ENCODE results near the gene RDH5. TPM values are rescaled to one million over a fixed set of nuclear protein-coding genes. Genes with fewer than 3 reads are reported as not detected.

Gene RDH5
- total and polyA plus RNA-seq, 4 donors: 3.1 to 5.4 (median 3.9) TPM

- WGBS, 2 donors: 59 to 64% methylated on average over 3 of the region's 3 CpGs
- Histone ChIP-seq H3K9ac (ENCODE audit: insufficient read depth in 1 of 2, low read length in 2 of 2) (peak overlapping the region in 1 of 2 donors; percentile 35), H3K4me3 (no peak overlapping the region), H3K27ac (ENCODE audit: low read depth in 1 of 2, low read length in 1 of 2) (no peak overlapping the region), H3K36me3 (ENCODE audit: control insufficient read depth in 4 of 4, insufficient read depth in 4 of 4, low read length in 4 of 4) (peaks cover 0 to 7% (median under 1%) of the 10 kb centered on the region in 4 donors), H3K27me3 (ENCODE audit: control insufficient read depth in 3 of 3, insufficient read depth in 3 of 3, low read length in 2 of 3) (no peaks in the 10 kb centered on the region), H3K9me3 (ENCODE audit: control insufficient read depth in 4 of 4, insufficient read depth in 3 of 4, low read length in 3 of 4) (no peaks in the 10 kb centered on the region), H3K4me1 (ENCODE audit: control insufficient read depth in 5 of 5, insufficient read depth in 5 of 5, low read length in 5 of 5) (peaks cover 2 to 34% (median 11%) of the 10 kb centered on the region in 5 donors)
- ATAC-seq (ENCODE audit: insufficient read depth, low FRiP score) (no peak), DNase-seq (no peak)
- TF ChIP-seq, protein P1, sequence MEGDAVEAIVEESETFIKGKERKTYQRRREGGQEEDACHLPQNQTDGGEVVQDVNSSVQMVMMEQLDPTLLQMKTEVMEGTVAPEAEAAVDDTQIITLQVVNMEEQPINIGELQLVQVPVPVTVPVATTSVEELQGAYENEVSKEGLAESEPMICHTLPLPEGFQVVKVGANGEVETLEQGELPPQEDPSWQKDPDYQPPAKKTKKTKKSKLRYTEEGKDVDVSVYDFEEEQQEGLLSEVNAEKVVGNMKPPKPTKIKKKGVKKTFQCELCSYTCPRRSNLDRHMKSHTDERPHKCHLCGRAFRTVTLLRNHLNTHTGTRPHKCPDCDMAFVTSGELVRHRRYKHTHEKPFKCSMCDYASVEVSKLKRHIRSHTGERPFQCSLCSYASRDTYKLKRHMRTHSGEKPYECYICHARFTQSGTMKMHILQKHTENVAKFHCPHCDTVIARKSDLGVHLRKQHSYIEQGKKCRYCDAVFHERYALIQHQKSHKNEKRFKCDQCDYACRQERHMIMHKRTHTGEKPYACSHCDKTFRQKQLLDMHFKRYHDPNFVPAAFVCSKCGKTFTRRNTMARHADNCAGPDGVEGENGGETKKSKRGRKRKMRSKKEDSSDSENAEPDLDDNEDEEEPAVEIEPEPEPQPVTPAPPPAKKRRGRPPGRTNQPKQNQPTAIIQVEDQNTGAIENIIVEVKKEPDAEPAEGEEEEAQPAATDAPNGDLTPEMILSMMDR (IDR thresholded peaks at IDR 0.05; ENCODE audit: control extremely low read depth, extremely low read depth): no peak
Observed at GRCh38 chr12:55746174-55746912, 26.1 kb downstream of the RDH5 start.

DNA sequence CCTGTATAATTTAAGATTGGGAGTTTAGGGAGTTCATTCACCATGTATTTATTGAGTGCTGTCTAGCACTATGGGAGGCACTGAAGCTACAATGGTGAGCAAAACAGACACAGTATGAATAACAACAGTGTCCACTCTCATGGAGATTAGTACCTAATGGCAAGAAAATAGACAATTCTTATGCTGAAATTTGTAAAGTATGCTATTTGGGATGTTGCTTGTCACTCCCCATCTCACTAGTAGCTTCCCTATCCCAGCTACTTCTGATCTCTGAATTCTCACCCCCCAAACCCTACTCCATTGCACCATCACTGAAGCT, 26.7 kb downstream of the RDH5 start:
- DNase-seq (no peak), ATAC-seq (ENCODE audit: insufficient read depth, low FRiP score) (no peak)
- no peak overlapping the region for H3K9ac ChIP-seq (ENCODE audit: insufficient read depth in 1 of 2, low read length in 2 of 2)
- no peak overlapping the region for H3K4me3 ChIP-seq
- H3K27ac ChIP-seq (ENCODE audit: low read depth in 1 of 2, low read length in 1 of 2): no peak overlapping the region
- H3K9me3 ChIP-seq (ENCODE audit: control insufficient read depth in 4 of 4, insufficient read depth in 3 of 4, low read length in 3 of 4): no peaks in the 10 kb centered on the region
- peaks cover 0 to 12% (median 4%) of the 10 kb centered on the region in 4 donors for H3K36me3 ChIP-seq (ENCODE audit: control insufficient read depth in 4 of 4, insufficient read depth in 4 of 4, low read length in 4 of 4)
- TF ChIP-seq, protein P1 (IDR thresholded peaks at IDR 0.05; ENCODE audit: control extremely low read depth, extremely low read depth): no peak
- H3K27me3 ChIP-seq (ENCODE audit: control insufficient read depth in 3 of 3, insufficient read depth in 3 of 3, low read length in 2 of 3): no peaks in the 10 kb centered on the region
- H3K4me1 ChIP-seq (ENCODE audit: control insufficient read depth in 5 of 5, insufficient read depth in 5 of 5, low read length in 5 of 5): peaks cover 2 to 30% (median 8%) of the 10 kb centered on the region in 5 donors

GRCh38 chr12:55748230-55748993, 28.2 kb downstream of the RDH5 start:
- no peaks in the 10 kb centered on the region for H3K9me3 ChIP-seq (ENCODE audit: control insufficient read depth in 4 of 4, insufficient read depth in 3 of 4, low read length in 3 of 4)
- DNase-seq: no peak
- no peak for ATAC-seq (ENCODE audit: insufficient read depth, low FRiP score)
- WGBS, 2 donors: 91 to 92% methylated on average over 18 of the region's 18 CpGs
- TF ChIP-seq, protein P1 (IDR thresholded peaks at IDR 0.05; ENCODE audit: control extremely low read depth, extremely low read depth): no peak
- no peak overlapping the region for H3K4me3 ChIP-seq
- H3K36me3 ChIP-seq (ENCODE audit: control insufficient read depth in 4 of 4, insufficient read depth in 4 of 4, low read length in 4 of 4): peaks cover 0 to 21% (median 13%) of the 10 kb centered on the region in 4 donors
- no peaks in the 10 kb centered on the region for H3K27me3 ChIP-seq (ENCODE audit: control insufficient read depth in 3 of 3, insufficient read depth in 3 of 3, low read length in 2 of 3)
- H3K4me1 ChIP-seq (ENCODE audit: control insufficient read depth in 5 of 5, insufficient read depth in 5 of 5, low read length in 5 of 5): peaks cover 0 to 27% (median 3%) of the 10 kb centered on the region in 5 donors
- no peak overlapping the region for H3K9ac ChIP-seq (ENCODE audit: insufficient read depth in 1 of 2, low read length in 2 of 2)
- H3K27ac ChIP-seq (ENCODE audit: low read depth in 1 of 2, low read length in 1 of 2): no peak overlapping the region
